HUDEP-2 (cell line): ENCODE results near the gene KCNK7.

Source experiments
- DNase-seq, 76 experiments: peaks; one replicate each; lab custom pipeline; 2025; ENCODE audit not compliant: unreplicated experiment in 76 of 76; lab: John Stamatoyannopoulos, UW

KCNK7 gene

DNA sequence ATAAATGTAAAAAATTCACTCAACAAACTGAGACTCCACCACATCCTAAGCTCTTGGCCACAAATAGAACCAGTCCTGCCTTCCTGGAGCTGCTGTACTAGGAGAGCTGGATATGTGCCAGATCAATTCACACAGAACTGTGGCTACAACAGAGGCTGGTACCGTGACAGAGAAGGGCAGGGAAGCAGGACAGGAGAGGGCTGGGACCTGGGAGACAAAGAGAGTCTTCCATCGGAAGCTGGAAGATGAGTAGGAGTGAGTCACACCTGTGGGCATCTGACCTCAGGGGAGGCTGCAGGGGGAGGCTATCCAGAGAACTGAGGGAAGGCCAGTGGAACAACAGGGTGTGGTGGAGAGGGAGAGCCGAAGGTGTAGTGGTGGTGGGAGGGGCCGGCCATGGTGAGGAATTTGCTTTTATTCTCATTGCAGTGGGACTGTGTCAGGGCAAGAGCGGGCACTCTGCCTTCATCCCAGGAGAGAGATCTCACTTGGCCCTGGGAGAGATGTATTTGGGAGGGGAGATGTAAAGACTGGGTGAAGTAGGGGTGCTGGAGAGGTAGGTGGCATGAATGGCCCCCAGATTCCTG, 35.6 kb downstream of the KCNK7 start:
- peak in 24 of 76 experiments; percentile 3 to 59 (median 20) for DNase-seq

DNA sequence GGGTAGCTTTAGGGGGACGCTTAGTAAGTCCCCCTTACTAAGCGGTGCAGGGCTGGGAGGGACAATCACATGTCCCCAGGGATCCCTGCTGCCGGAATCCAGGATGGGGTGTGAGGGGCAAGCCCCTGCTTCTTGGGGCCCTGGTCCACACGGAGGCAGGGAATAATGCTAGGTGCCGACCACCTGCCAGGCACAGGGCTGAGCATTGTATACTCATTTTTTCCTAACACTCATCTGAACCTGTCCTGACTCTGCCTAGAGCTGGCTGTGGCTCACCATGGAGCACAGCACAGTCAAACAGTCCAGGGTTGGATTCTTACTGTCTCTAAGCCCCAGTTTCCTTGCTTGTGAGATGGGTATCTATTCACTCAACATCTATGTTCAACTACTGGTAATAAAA, 36.1 kb downstream of the KCNK7 start:
- DNase-seq = no peak

DNA sequence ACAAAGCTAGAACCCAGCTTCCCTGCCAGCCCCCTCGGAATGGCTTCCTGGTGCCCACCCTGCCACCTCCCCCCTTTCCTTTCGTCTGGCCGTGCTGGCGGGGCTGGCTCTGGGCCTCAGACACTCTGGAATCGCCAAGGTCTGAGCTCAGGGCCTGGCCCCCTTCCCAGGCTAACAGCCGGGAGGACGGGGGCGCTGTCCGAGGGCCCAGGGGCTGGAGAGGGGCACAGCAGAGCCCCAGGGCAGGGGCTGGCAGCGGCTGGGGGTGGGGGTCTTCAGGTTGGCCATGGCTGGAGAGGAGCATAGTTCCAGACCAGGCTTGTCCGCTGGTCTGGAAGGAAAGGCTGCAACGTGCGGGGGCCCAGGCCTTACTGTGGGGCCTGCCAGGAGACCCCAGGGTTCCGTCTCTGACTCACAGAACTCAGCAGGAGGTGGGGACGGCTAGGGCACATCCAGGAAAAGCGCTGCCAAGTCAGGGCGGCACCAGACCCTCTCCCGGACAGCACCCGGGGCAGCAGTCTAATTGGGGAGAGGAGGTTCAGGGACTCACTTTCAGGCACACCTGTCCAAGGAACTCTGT, 36.6 kb downstream of the KCNK7 start:
- DNase-seq = no peak

DNA sequence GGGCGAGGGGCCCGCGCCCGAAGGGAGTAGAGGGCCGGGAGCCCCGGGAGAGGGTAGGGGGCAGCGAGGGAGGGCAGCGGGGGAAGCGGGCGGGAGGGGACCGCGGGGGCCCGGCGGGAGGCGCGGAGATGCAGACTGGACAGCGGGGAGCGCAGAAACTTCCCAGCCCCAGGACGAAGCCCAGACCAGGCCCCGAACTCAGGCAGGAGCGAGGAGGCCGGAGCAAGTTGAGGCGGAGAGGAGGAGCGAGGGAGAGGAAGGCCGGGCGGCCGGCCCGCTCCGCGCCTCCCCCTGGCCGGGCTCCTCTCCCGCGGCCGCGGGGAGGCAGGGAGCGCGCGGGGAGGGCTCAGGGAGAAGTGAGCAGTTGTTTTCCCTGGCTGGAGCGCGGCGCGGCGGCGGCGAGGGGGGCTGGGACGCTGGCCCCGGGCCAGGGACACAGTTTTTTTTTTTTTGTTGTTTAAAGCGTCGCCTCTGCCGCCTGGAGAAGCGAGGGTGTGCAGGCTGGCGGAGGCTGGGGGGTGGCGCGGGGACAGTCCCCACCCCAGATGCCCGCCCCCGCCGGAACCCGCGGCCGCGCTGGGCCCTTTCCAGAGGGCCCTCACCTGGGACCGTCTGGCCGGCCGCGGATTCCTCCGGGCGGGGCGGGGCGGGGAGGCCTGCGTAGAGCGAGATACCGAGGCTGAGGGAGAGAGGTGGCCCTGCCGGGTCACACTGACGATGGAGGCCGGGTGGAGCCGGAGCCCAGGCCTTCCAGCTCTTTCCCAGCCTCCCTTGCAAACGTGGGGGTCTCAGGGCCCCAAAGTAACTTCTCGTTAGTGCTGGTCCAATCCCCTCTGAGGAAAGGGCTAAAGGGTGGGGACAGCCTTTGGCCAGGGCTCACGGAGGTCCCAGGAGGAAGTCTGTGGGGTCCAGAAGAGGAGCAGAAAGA, 37.3 kb downstream of the KCNK7 start, which contains the start of gene LTBP3:
Gene LTBP3 (minus strand): TSS at position 358 of the 928 bp plus-strand sequence. CDS start 400 bp downstream, outside the sequence.
- DNase-seq = peak in 50 of 76 experiments; percentile 3 to 62 (median 36)

DNA sequence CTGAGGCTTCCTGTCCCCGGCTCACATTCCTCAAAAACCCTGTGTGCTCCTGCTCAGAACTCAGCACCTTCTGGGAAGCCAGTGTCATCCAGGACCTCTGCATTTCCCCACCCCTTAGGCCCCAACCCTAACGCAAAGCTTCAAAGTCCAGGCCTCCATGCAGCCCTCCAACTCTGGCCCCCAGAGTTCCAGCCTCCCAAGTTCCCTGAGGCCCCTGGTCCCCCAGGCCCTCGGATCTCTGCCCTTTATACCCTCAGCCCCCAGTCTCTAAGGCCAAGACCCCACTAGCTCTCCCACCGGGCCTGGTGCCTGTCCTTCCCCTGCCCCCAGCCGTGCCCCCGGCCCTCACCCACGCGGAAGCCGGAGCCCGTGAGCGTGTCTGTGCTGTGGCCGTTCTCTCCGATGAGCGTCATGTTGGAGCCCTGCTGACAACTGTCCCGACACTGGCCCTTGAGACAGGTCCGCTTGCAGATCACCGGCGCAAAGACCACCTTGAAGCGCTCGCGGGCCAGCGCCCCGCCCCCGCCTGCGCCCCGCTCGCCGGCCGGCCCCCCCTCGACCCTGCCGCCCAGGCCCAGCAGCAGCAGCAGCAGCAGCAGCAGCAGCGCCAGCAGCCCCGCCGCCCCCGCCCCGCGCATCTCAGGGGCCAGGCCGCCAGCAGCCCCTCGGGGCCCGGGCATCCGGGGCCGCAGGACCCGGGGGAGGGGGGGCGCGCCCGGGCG, 38.2 kb downstream of the KCNK7 start:
- no peak for DNase-seq

DNA sequence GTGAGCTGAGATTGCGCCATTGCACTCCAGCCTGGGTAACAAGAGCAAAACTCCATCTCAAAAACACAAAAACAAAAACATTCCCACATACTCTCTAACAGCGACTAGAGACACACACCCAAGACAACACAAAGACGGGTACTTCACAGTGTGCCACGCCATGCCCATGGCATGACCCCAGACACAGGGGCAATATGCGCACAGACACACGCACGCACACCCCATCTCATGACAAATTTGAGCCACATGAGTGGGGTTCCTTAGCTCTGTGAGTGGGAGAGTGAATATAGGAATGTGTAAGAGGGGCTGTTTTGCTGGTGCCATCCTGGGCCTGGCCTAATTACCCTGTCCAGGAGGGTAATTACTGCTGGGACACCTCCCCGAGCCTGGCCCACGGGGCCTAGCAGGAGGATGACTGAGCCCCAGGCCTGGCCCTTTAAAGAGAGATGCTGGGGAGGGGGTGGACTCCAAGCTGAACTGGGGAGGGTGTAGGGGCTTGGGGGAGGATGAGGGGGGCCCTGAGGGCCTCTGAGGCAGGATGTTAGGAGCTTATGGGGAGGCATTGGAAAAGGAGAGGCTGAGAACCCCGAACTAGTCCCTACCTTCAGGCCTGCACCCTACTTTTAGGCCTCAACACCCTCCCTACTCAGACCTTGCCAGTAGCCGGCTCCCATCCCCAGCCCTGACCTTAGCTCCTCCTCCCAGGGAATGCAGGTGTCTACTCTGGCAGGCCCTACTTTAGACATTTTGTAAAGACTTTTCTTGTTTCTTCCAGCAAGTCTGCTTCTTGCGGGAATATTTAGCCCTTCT, 38.9 kb downstream of the KCNK7 start:
- DNase-seq = no peak

DNA sequence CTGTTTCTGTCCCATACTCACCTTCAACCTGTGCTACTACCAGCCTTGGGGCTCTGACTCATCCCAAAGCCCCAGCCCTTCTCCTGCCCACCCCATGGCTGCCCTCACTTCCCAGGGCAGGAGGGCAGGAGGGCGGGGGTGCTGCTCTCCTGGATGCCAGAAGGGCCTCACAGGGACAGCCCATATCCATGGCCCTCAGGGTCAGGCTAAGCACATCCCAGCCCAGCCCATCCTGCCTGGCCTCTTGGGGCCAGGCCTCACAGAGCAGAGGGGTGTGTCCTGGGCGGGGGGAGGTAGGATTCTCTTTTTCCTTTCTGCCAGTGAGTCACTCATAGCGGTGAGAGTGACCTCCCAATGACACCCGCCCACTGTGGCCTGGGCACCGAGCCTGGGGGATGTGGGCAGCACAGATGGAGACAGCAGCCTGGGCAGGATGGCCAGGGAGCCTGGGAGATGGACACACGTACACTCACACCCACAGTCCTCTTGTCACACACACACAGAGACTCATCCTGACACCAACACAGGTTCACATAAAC, 39.8 kb downstream of the KCNK7 start:
- peak in 40 of 76 experiments; percentile 1 to 76 (median 32) for DNase-seq

DNA sequence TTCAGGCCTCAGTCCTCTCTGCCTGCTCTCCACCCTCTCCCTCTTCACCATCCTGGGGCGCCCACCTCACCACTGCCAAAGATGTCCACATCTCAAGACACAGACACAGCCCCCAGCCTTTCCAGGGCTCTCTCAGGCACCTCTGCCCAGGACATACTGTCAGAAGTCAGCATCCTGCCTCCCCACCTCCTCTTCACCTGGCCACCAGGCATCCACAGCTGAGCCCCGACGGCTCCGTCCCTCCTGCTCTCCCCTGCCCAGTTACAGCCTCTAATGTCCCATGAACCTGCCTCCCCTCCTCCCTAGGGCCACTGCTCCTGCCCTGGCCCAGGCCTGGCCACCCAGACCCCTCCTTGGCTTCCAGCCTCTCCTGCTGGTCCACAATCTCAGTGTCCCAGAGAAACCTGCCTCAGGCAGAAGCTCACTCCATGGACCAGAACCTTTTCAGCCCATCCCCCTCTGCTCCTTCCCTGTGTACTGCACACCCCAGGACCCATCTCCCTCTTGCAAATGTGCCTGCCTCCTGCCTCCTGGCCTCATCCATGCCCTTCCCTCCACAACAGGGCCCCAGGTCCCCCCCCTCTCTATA, 40.7 kb downstream of the KCNK7 start:
- no peak for DNase-seq

DNA sequence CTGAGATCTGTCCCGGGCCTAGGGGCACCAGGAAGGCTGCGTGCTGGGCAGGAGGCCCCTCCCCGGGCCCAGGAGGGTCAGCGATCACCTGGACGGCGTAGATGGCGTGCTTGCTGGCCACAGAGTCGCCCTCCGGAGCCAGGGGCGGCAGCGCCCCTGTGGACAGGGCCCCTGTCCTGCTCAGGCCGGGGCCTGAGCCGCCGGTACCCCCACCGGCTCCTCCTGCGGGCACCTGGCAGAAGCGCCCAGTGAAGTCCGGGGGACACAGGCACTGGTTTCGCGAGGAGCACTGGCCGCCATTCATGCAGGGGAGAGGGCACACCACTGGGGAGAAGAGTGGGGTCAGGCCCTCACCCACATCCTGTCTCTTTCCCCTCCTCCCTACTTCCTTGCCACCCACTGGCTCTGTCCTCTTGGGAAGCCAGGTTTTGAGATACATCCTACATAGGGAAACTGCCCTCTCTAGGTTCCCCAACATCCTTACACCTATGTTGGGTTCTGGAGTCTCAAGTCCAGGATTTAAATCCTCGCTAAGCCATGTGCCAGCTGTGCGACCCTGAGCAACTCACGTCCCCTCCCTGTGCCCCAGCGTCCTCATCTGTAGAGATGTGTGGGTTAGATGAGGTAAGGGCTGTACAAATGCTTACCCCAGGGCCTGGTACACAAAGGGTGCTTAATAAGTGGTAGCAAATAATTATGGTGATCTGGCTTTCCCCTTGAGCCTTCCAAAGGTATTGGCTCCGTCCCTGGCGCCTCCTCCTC, 41.4 kb downstream of the KCNK7 start:
- DNase-seq = no peak

DNA sequence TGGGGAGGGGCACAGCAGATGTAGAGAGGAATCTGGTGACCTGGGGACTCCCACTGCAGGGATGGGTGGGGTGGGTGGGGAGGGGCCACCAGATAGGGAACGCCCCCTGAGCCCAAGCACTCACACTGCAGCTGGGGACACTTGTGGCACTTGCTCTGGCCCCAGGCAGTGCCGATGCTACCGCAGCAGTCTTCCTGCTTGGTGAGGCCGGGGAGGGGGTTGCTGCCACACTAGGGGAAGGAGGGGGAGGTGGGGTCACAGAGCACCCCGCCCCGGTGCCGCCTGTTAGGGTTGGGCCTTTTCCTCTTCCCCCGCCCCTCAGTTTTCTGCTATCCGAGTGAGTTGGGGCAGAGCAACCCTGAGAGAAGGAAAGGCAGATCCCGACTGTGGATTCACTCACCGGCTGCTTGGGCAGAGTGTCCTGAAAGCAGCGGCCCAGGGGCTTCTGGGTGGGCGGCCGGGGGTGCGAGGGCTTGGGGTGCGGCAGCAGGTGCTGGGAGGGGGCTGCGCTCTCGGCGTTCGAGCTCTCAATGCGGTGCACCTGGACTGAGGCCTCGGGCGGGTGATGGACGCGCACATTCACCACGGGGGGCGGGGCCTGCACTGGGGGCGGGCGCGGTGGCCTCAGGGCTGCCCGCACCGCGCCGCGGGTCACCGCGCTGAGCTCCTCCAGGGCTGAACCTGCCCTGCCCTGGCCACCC, 42.1 kb downstream of the KCNK7 start:
- DNase-seq = peak in 61 of 76 experiments; percentile 16 to 72 (median 46)

DNA sequence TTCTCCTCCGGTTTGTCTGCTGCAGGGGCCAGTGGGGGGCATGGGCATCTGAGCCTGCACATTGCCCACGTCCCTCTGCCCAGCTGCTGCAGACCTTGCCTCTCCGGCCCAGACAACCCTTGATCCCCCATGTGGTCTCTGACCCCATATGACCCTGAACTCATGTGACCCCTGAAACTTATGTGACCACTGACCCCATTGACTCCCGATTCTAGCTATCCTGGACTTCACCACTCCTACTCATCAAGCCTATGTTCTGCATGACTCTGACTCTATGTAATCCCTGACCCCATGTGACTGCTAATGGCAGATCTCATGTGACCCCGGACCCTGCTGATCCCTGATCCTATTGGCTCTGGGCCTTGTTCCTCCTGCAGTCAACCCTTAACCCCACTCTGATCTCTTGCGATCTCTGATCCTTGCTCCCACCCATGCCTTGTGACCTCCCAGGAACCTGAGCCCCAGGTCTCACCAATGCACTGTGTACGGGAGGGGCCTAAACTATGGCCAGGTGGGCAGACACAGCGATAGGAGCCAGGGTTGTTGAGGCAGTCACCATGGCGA, 43.1 kb downstream of the KCNK7 start:
- peak in 1 of 76 experiments; percentile 12 for DNase-seq

DNA sequence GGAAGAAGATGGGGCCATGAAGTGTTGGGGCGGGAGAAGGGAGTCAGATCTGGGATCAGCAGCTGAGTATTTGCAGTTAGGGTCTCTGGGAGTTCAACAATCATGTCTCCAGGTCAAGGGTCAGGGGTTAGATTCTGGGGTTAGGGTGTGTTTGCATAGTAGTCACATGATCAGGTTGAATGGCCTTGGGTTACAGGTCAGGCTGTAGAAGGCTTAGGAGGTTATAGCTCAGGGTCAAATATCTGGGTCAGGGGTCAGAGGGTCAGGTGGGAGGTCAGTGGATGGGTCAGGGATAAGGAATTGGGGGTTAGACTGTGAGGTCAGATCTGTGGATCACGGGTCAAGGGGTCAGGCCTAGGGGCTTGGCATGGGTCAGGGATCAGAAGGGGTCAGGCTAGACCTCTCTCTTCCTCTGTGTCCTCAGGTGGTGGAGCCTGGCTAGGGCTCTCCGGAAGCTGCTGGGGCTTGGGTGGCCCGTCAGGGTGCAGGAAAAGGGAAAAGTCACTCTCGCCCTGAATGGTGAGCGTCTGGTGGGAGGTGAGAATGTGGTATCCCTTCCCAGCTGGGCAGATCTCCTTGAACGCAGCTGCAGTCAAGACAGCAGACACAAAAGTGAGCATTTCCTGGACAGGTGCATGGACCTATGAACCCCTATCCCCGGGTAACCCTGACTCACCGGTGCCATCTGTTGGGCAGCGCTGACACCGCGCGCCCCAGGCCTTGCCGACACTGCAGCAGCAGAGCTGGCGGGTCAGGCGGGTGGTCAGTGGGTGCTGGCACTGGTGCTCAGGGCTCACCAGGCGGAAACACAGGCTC, 43.8 kb downstream of the KCNK7 start:
- DNase-seq = peak in 56 of 76 experiments; percentile 2 to 77 (median 41)

DNA sequence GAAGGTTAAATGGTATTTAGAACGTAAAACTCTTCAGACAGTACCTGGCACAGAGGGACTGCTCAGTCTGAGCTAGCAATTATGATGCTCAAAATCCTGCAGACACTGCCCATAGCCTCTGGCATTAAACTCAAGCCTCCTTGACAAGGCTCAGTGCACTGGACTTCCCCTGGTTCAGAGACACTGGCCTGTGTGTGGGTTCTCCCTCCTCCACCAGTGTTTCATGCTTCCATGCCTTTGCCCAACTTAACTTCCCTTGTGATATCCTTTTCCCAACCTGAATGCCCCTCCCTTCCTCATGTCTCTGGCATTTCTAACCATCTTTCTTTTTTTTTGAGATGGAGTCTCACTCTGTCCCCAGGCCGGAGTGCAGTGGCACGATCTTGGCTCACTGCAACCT, 46.5 kb downstream of the KCNK7 start:
- no peak for DNase-seq

DNA sequence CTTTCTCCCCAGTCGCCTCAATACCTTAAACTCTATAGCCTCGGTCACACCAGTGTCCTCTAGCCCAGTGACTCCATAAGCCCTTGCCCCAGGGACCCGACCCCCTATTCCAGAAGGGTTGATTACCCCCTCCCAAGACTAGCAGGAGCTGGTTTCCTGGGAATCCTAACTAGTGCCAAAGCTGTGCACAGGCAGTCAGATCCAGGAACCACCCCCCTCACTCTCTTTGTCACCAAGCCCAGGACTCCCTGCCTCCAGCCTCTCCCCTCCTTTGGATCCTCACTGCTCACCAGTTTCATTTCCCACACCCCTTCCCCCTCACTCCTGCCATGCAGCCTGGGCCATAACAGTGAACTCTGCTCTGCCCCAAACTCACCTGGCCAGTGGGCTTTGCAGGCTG, 47.2 kb downstream of the KCNK7 start:
- no peak for DNase-seq

DNA sequence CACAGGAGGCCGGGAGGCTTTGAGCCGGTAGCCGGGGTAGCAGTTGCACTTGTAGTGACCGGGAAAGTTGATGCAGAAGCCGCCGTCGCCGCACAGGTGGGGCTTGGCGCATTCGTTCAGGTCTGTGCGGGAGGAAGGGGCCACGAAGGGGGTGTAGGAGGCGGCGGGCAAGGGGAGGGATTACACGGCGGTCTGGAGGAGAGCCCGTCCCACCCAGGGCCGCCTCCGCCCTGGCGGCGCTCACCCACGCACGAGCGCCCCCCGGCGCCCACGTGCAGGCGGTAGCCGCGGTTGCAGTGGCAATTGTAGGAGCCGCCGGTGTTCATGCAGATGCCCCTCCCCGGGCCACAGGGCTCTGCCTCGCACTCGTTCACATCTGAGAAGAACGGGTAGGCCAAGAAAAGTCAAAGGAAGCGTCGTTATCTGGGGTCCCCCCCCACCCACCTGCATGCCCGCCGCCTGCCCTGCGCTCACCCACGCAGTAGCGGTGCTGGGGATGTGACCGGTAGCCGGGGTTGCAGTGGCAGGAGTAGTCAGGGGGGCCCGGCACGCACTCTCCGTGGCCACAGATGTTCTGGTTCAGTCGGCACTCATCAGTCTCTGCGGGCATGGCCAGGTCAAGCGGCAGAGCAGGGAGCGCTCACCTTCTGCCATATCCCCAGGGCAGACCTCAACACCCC, 48.0 kb downstream of the KCNK7 start:
- no peak for DNase-seq

DNA sequence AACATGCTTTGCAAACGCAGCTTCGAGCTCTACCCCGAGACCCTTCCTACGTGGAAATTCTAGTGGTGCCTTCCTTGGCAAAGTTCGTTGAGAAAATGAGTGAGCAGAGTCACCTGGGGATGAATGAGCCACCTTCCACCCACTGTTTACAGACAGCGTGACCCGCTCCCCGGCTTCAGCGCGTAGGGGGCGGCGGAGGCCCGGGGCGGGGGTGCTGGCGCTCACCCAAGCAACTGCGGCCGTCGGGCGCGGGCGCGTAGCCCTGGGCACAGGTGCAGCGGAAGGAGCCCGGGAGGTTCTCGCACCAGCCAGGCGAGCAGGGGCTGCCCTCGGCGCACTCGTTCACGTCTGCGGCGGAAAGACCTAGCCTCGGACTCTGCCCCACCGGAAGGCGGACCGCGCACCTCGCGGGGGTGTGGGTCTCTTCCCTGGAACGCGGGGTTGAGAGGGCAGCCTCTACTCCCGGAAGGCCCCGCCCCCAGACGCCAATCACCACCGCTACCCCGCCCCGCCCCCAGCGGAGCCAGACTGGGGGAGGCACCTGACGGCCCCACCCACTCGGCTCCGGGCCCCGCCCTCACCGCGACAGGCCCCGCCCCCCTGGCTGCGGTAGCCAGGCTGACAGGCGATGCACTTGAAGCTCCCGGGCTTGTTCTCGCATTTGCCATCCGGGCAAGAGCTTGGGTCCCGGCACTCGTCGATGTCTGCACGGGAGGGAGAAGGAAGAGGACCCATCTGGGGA, 49.2 kb downstream of the KCNK7 start:
- DNase-seq = peak in 75 of 76 experiments; percentile 30 to 98 (median 92)
